HepG2 (cell line): ENCODE data around the gene ZWILCH. TPM values are rescaled to one million over a fixed set of nuclear protein-coding genes. Genes with fewer than 3 reads are reported as not detected.

Source experiments
- BORCS8-MEF2B ChIP-seq: sonication (generic); formaldehyde crosslinking; IDR thresholded peaks from 2 replicates; pipeline ENCODE4 v1.8.0; 2022; ENCODE audit warnings: mild to moderate bottlenecking, missing genetic modification reagents
- FOXA3 ChIP-seq: IDR thresholded peaks from 2 replicates; pipeline ENCODE4 v1.6.1; 2016; ENCODE audit warnings: missing genetic modification reagents, missing compliant biosample characterization
- JUNB ChIP-seq: sonication (generic); formaldehyde crosslinking; IDR thresholded peaks from 2 replicates; pipeline ENCODE4 v1.8.0; 2022; ENCODE audit warnings: missing genetic modification reagents, mild to moderate bottlenecking, borderline replicate concordance
- JUND ChIP-seq: sonication (generic); formaldehyde crosslinking; IDR thresholded peaks from 2 replicates; pipeline ENCODE4 v1.8.0; 2022; ENCODE audit warnings: mild to moderate bottlenecking, missing genetic modification reagents
- MBNL3 ChIP-seq: fragments of 250-450 bp; sonication (Bioruptor Pico); conservative IDR thresholded peaks from 2 replicates; pipeline ENCODE4 v1.8.0; 2022; ENCODE audit warnings: mild to moderate bottlenecking, inconsistent platforms
- MXD4 ChIP-seq: IDR thresholded peaks from 2 replicates; pipeline ENCODE4 v1.6.1; 2016; ENCODE audit warnings: mild to moderate bottlenecking, missing biosample characterization, missing genetic modification reagents
- NFATC3 ChIP-seq: sonication (generic); formaldehyde crosslinking; IDR thresholded peaks from 2 replicates; pipeline ENCODE4 v1.5.1; 2020; ENCODE audit warnings: mild to moderate bottlenecking, missing genetic modification reagents
- PHF5A ChIP-seq: IDR thresholded peaks from one replicate; pipeline ENCODE4 v1.6.1; 2018; ENCODE audit warnings: low read depth, missing genetic modification reagents; ENCODE audit not compliant: unreplicated experiment
- PRPF4 ChIP-seq: fragments of 200-400 bp; formaldehyde crosslinking; IDR thresholded peaks from 2 replicates; pipeline ENCODE4 v1.6.1; 2016; ENCODE audit warnings: low read length, low read depth; ENCODE audit not compliant: poor library complexity, severe bottlenecking
- TAF1 ChIP-seq: sonication (generic); formaldehyde crosslinking; IDR thresholded peaks from 2 replicates; pipeline ENCODE4 v1.4.0; 2020; ENCODE audit warnings: missing genetic modification reagents
- ZNF34 ChIP-seq: sonication (generic); formaldehyde crosslinking; IDR thresholded peaks from 2 replicates; pipeline ENCODE4 v1.4.0; 2020; ENCODE audit warnings: mild to moderate bottlenecking, missing genetic modification reagents, borderline replicate concordance
- ZNF382 ChIP-seq: sonication (generic); formaldehyde crosslinking; IDR thresholded peaks from 2 replicates; pipeline ENCODE4 v1.5.0; 2020; ENCODE audit warnings: missing genetic modification reagents, mild to moderate bottlenecking, borderline replicate concordance
- ZNF556 ChIP-seq: sonication (generic); formaldehyde crosslinking; IDR thresholded peaks from 2 replicates; pipeline ENCODE4 v1.4.0; 2020; ENCODE audit warnings: mild to moderate bottlenecking, missing genetic modification reagents, borderline replicate concordance
- ZSCAN25 ChIP-seq: sonication (generic); formaldehyde crosslinking; IDR thresholded peaks from 2 replicates; pipeline ENCODE4 v1.8.0; 2022; ENCODE audit warnings: mild to moderate bottlenecking, missing genetic modification reagents
- polyA plus RNA-seq, 8 experiments: library from polyadenylated mRNA; depleted of rRNA in 3 of 8; stranded (reverse) in 7 of 8; unstranded in 1 of 8; fragments of >200 nt; fragmentation: Illumina TruSeq in 4 of 8; extraction: Trizol in 4 of 8; gene quantifications; 2 replicates each; pipeline versions ENCODE4 v1.2.1 to v1.2.3, GENCODE V29; 2011 to 2016; ENCODE audit warnings: low read depth in 4 of 8, missing spikeins in 1 of 8, mixed read lengths in 1 of 8; ENCODE audit not compliant: insufficient read depth in 1 of 8
- total RNA-seq, 5 experiments: library from RNA; depleted of rRNA; stranded (reverse); fragments of >200 nt; fragmentation: Illumina TruSeq; extraction: Trizol; gene quantifications; 2 replicates each; pipeline ENCODE4 v1.2.3, GENCODE V29; 2016; ENCODE audit warnings: low read depth in 1 of 5
- TF ChIP-seq, protein P1 (sequence below): sonication (generic); formaldehyde crosslinking; IDR thresholded peaks from 2 replicates; pipeline ENCODE4 v1.5.1; 2020; ENCODE audit warnings: mild to moderate bottlenecking, missing genetic modification reagents, borderline replicate concordance

The ZWILCH gene
- total and polyA plus RNA-seq, 2 of the 13 experiments (the other 11 are each of a cell fraction or from before 2014, with no cell fraction given) = 9.5 to 27.8 TPM

- no peak for TF ChIP-seq ZNF34 (CRISPR knock-in tag)
- TF ChIP-seq JUNB = no peak
- no peak for TF ChIP-seq ZNF382
- TF ChIP-seq FOXA3 (CRISPR knock-in tag) = peak; percentile 62
- TF ChIP-seq ZSCAN25 (CRISPR knock-in tag) = no peak
- TF ChIP-seq MXD4 (CRISPR knock-in tag) = peak; percentile 45; the same call in 1 of the 2 replicates
- peak; percentile 94 for TF ChIP-seq TAF1 (CRISPR knock-in tag)
- 0 out of 2 replicates have a peak, but pooled peaks have one; percentile 30 for TF ChIP-seq JUND (CRISPR knock-in tag)
- no peak for TF ChIP-seq PRPF4
- no peak for TF ChIP-seq PHF5A
- peak; percentile 31 for TF ChIP-seq NFATC3
- TF ChIP-seq BORCS8-MEF2B (CRISPR knock-in tag) = 0 out of 2 replicates have a peak, but pooled peaks have one; percentile 43
- TF ChIP-seq, protein P1, sequence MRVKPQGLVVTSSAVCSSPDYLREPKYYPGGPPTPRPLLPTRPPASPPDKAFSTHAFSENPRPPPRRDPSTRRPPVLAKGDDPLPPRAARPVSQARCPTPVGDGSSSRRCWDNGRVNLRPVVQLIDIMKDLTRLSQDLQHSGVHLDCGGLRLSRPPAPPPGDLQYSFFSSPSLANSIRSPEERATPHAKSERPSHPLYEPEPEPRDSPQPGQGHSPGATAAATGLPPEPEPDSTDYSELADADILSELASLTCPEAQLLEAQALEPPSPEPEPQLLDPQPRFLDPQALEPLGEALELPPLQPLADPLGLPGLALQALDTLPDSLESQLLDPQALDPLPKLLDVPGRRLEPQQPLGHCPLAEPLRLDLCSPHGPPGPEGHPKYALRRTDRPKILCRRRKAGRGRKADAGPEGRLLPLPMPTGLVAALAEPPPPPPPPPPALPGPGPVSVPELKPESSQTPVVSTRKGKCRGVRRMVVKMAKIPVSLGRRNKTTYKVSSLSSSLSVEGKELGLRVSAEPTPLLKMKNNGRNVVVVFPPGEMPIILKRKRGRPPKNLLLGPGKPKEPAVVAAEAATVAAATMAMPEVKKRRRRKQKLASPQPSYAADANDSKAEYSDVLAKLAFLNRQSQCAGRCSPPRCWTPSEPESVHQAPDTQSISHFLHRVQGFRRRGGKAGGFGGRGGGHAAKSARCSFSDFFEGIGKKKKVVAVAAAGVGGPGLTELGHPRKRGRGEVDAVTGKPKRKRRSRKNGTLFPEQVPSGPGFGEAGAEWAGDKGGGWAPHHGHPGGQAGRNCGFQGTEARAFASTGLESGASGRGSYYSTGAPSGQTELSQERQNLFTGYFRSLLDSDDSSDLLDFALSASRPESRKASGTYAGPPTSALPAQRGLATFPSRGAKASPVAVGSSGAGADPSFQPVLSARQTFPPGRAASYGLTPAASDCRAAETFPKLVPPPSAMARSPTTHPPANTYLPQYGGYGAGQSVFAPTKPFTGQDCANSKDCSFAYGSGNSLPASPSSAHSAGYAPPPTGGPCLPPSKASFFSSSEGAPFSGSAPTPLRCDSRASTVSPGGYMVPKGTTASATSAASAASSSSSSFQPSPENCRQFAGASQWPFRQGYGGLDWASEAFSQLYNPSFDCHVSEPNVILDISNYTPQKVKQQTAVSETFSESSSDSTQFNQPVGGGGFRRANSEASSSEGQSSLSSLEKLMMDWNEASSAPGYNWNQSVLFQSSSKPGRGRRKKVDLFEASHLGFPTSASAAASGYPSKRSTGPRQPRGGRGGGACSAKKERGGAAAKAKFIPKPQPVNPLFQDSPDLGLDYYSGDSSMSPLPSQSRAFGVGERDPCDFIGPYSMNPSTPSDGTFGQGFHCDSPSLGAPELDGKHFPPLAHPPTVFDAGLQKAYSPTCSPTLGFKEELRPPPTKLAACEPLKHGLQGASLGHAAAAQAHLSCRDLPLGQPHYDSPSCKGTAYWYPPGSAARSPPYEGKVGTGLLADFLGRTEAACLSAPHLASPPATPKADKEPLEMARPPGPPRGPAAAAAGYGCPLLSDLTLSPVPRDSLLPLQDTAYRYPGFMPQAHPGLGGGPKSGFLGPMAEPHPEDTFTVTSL (CRISPR knock-in tag) = peak; percentile 64; the same call in 1 of the 2 replicates
- no peak for TF ChIP-seq MBNL3 (CRISPR knock-in tag)
- no peak; the same call in 1 of the 2 replicates for TF ChIP-seq ZNF556 (CRISPR knock-in tag)
These were observed at the start of gene ZWILCH, which contains the start of gene RPL4 (continued) for GRCh38 chr15:66504563-66505429.
